Lower lobe of right lung (tissue), 2 donors: ENCODE measurements around the gene A3GALT2. TPM values are rescaled to one million over a fixed set of nuclear protein-coding genes. Genes with fewer than 3 reads are reported as not detected.
A peak's percentile ranks its signal among the peaks of the same experiment; 100 is the strongest.

ENCODE experiments used
- ATAC-seq, 2 donors: fragments of 200-7000 bp; cut with Tn5 transposase; one replicate each; pipeline ENCODE4 v1.9.1; 2020 to 2022; ENCODE audit warnings: mild to moderate bottlenecking in 2 of 2, moderate library complexity in 2 of 2
- DNase-seq: peaks from one replicate; pipeline ENCODE4 v3.0.0-alpha.2; 2020
- H3K27ac ChIP-seq: fragments of 200-600 bp; one replicate; pipeline ENCODE4 v1.8.0; 2022
- H3K27me3 ChIP-seq: fragments of 200-600 bp; one replicate; pipeline ENCODE4 v1.8.0; 2022; ENCODE audit warnings: low read depth
- H3K36me3 ChIP-seq: fragments of 200-600 bp; one replicate; pipeline ENCODE4 v1.8.0; 2022; ENCODE audit warnings: mild to moderate bottlenecking
- H3K4me1 ChIP-seq: fragments of 200-600 bp; one replicate; pipeline ENCODE4 v1.8.0; 2022
- H3K4me3 ChIP-seq: fragments of 200-600 bp; one replicate; pipeline ENCODE4 v1.8.0; 2022; ENCODE audit warnings: mild to moderate bottlenecking
- H3K9me3 ChIP-seq: fragments of 200-600 bp; one replicate; pipeline ENCODE4 v1.8.0; 2022
- intact Hi-C: fragments of 100-400 bp; cut with DNase I; formaldehyde crosslinking; loops from one replicate; pipeline ENCODE4 v1.11.0; 2022
- total RNA-seq: library from RNA; stranded (reverse); fragmentation: NEBNext Ultra II Directional; extraction: Animal tissue kit (Norgen Biotek cat#: 25700); gene quantifications from one replicate; pipeline ENCODE4 v1.2.1, GENCODE V29; 2021
- TF ChIP-seq, protein P1 (sequence below): fragments of 200-600 bp; IDR thresholded peaks from one replicate; pipeline ENCODE4 v1.8.0; 2022; ENCODE audit warnings: antibody characterized with exemption, mild to moderate bottlenecking
- donor health status: DM: no; HTN: yes; CAD: no; lungs with severe emphysema.

Gene A3GALT2
- total RNA-seq, 1 donor from 2014 or later: not detected

DNA sequence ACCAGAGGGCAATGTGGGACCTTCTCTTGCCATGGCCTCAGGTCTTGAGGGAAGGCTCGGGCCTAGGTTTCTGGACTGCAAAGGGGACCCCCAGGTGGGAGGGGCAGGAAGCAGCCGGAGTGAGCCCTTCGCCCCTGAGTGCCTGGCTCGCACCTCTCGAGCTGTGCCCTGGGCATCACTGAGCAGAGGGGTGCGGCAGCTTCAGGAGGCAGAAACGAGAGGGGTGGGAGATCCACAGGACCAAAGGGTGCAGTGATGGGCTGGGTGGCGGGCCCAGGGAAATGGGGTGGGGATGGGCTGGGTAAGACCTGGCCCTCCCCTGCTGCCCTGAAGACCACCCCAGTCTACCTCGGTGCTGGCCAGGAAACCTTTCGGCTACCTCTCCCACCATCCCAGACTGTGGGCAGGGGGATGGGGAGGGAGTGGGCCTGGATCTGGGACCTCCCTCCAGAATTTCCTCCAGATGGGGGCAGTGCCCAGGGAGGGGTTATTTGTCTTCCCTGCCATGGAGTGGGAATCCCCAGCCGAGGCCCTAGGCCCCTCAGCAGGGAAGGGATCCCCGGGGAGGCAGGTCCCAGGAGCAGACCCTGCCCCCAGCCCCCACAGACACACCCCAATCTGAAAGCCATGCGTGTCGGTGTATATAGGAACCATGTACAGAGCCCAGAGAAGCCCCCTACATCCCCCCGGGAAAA is 21.3 kb downstream of the A3GALT2 start:
- no peak overlapping the region for H3K27ac ChIP-seq
- no peak overlapping the region for H3K4me3 ChIP-seq
- peaks cover 36% of the 10 kb centered on the region for H3K36me3 ChIP-seq
- ATAC-seq: no peak
- H3K27me3 ChIP-seq: no peaks in the 10 kb centered on the region
- intact Hi-C loops: loop anchor here (10.0 kb wide), 1 partner anchor 65 kb away; no protein-coding TSS in a partner anchor
- peaks cover 36% of the 10 kb centered on the region for H3K4me1 ChIP-seq
- DNase-seq: no peak
- TF ChIP-seq, protein P1, sequence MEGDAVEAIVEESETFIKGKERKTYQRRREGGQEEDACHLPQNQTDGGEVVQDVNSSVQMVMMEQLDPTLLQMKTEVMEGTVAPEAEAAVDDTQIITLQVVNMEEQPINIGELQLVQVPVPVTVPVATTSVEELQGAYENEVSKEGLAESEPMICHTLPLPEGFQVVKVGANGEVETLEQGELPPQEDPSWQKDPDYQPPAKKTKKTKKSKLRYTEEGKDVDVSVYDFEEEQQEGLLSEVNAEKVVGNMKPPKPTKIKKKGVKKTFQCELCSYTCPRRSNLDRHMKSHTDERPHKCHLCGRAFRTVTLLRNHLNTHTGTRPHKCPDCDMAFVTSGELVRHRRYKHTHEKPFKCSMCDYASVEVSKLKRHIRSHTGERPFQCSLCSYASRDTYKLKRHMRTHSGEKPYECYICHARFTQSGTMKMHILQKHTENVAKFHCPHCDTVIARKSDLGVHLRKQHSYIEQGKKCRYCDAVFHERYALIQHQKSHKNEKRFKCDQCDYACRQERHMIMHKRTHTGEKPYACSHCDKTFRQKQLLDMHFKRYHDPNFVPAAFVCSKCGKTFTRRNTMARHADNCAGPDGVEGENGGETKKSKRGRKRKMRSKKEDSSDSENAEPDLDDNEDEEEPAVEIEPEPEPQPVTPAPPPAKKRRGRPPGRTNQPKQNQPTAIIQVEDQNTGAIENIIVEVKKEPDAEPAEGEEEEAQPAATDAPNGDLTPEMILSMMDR: no peak
- no peaks in the 10 kb centered on the region for H3K9me3 ChIP-seq

DNA sequence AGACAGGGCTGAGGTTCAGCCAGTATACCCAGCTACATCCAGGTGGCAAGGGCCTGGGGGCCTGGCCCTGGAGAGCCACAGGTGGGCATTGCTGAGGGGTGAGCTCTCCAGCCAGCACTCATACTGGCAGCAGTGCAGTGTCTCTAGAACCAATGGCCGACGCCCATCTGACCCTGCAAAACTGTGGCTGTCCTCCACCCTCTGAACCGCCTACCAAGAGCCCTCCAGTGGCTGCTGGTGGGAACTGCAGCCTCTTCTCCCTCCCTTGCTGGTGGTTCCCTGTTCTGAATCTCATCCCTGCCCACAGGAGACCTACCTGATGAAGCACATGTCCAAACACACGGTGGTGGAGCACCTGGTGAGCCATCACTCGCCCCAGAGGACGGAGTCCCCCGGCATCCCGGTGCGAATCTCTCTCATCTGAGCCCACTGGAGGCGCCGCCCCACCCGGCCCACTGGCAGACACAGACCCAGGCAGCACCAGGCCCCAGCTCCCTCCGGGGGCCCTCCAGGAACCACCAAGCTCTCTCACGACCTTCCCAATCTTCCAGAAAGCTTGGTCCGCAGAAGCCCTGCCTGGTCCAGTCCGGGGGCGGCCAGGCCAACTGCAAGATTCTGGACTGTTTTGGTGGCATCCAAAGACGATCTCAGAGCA is 22.1 kb downstream of the A3GALT2 start:
- no peaks in the 10 kb centered on the region for H3K27me3 ChIP-seq
- peaks cover 44% of the 10 kb centered on the region for H3K36me3 ChIP-seq
- ATAC-seq: peak; percentile 65 to 73
- H3K4me1 ChIP-seq: peaks cover 36% of the 10 kb centered on the region
- DNase-seq: peak; percentile 85
- no peak overlapping the region for H3K4me3 ChIP-seq
- H3K9me3 ChIP-seq: no peaks in the 10 kb centered on the region
- no peak overlapping the region for H3K27ac ChIP-seq
- intact Hi-C loops: loop anchor here (10.0 kb wide), 1 partner anchor 66 kb away; no protein-coding TSS in a partner anchor
- TF ChIP-seq, protein P1: peak; percentile 94

DNA sequence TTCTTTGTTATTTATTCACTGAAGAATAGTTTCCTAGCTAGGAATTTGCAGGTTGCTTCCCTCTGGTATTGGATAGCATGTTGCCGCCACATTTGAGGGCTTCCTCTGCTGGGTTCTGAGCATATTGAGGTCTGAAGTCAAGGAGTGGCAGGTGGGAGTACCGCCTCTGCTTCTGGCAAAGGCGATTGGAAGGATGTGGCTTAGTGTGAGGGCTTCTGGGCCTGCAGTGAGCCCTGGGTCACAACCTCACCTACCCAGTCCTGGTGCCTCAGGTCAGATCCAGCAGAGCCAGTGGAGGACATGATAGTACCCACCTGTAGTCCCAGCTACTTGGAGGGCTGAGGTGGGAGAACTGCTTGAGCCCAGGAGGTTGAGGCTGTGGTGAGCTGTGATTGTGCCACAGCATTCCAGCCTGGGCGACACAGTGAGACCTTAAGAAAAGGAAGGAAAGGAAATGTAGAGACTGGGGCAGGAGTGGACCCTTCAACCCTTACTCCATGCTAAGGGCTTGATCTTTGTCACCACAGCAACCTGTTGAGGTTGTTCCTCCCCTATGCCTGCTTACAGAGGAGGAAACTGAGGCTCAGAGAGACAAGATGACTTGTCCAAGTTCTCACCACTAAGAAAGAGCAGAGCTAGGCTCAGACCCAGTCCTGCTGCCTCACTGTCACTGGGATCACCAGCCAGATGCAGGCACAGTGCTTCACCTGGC is 22.8 kb downstream of the A3GALT2 start:
- H3K36me3 ChIP-seq: peaks cover 47% of the 10 kb centered on the region
- DNase-seq (no peak), ATAC-seq (no peak)
- TF ChIP-seq, protein P1: no peak
- H3K4me3 ChIP-seq: no peak overlapping the region
- peaks cover 36% of the 10 kb centered on the region for H3K4me1 ChIP-seq
- intact Hi-C loops: loop anchor here (10.0 kb wide), 1 partner anchor 67 kb away; no protein-coding TSS in a partner anchor
- H3K27ac ChIP-seq: no peak overlapping the region
- H3K27me3 ChIP-seq: no peaks in the 10 kb centered on the region
- no peaks in the 10 kb centered on the region for H3K9me3 ChIP-seq

DNA sequence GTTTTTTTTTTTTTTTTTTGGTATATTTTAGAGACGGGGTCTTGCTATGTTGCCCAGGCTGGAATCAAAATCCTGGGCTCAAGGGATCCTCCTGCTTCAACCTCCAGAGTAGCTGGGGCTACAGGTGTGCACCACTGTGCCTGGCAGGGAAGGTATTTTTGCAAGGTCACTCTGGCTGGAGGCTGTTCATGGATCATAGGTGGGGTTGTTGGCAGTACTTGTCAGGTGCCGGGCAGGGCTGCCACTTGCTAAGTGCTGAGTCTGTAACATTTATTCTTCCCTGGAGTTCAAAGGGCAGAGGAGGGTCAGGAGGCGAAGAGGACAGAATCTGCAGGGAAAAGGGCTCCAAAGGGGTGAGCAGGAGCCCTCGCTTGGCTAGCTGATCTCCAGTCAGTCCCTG is 24.1 kb downstream of the A3GALT2 start:
- Histone ChIP-seq H3K4me1 (peaks cover 31% of the 10 kb centered on the region), H3K9me3 (no peaks in the 10 kb centered on the region), H3K27me3 (no peaks in the 10 kb centered on the region), H3K4me3 (no peak overlapping the region), H3K27ac (no peak overlapping the region), H3K36me3 (peaks cover 47% of the 10 kb centered on the region)
- no peak for ATAC-seq
- TF ChIP-seq, protein P1: no peak
- intact Hi-C loops: loop anchor here (10.0 kb wide), 1 partner anchor 68 kb away; no protein-coding TSS in a partner anchor
- DNase-seq: no peak

DNA sequence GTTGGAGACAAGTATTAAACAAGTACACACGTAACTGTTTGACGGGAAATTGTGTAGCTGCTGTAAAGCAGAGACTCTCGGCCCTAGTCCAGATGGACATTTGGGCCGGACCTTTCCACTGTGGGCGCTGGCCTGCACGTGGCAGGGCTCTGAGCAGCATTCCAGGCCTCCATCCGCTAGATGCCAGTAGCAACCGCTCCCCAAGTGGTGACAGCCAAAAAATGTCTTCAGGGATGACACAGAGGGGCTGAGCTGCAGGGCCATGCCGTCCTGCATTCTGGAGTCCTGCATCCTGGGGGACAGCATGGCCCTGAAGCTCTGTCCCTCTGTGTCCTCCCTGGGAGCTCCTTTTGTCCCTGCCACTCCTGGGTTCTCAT is 24.8 kb downstream of the A3GALT2 start:
- Histone ChIP-seq H3K4me3 (no peak overlapping the region), H3K9me3 (no peaks in the 10 kb centered on the region), H3K36me3 (peaks cover 47% of the 10 kb centered on the region), H3K27me3 (no peaks in the 10 kb centered on the region), H3K27ac (peak overlapping the region; percentile 39), H3K4me1 (peaks cover 25% of the 10 kb centered on the region)
- DNase-seq: no peak
- no peak for ATAC-seq
- intact Hi-C loops: loop anchor here (10.0 kb wide), 1 partner anchor 69 kb away; no protein-coding TSS in a partner anchor
- TF ChIP-seq, protein P1: no peak
